MM.1S (cell line): ENCODE data around the gene ACVR1.

ENCODE experiments used
- DNase-seq: peaks from one replicate; pipeline ENCODE4 v3.0.0-alpha.2; 2015
- H2AFZ ChIP-seq: fragments of 300-600 bp; sonication (generic); 2 replicates; pipeline ENCODE4 v1.6.0; 2016; ENCODE audit warnings: antibody characterized with exemption, low read length
- H3F3A ChIP-seq: fragments of 300-600 bp; sonication (generic); 2 replicates; pipeline ENCODE4 v1.6.1; 2016; ENCODE audit warnings: mild to moderate bottlenecking, antibody characterized with exemption, low read length, moderate library complexity, mixed read lengths; ENCODE audit not compliant: insufficient read depth
- H3K27ac ChIP-seq: fragments of 300-600 bp; sonication (generic); 2 replicates; pipeline ENCODE4 v1.5.1; 2016; ENCODE audit warnings: mild to moderate bottlenecking, low read length
- H3K27me3 ChIP-seq: fragments of 300-600 bp; sonication (generic); replicated peaks from 2 replicates; pipeline ENCODE4 v1.6.0; 2016; ENCODE audit warnings: low read length; ENCODE audit not compliant: insufficient read depth
- H3K36me3 ChIP-seq: fragments of 300-600 bp; sonication (generic); replicated peaks from 2 replicates; pipeline ENCODE4 v1.6.1; 2016; ENCODE audit warnings: mild to moderate bottlenecking, low read length, mixed read lengths; ENCODE audit not compliant: insufficient read depth
- H3K4me1 ChIP-seq: fragments of 300-600 bp; sonication (generic); 2 replicates; pipeline ENCODE4 v1.6.1; 2016; ENCODE audit warnings: low read length, mixed read lengths
- H3K4me2 ChIP-seq: fragments of 300-600 bp; sonication (generic); 2 replicates; pipeline ENCODE4 v1.6.0; 2016; ENCODE audit warnings: low read depth, low read length
- H3K4me3 ChIP-seq: fragments of 300-600 bp; sonication (generic); 2 replicates; pipeline ENCODE4 v1.5.1; 2016; ENCODE audit warnings: low read length, mixed read lengths
- H3K79me2 ChIP-seq: fragments of 300-600 bp; sonication (generic); 2 replicates; pipeline ENCODE4 v1.6.1; 2016; ENCODE audit warnings: mixed run types, low read length, mixed read lengths
- H3K9ac ChIP-seq: fragments of 300-600 bp; sonication (generic); 2 replicates; pipeline ENCODE4 v1.6.1; 2016; ENCODE audit warnings: low read length, mixed read lengths
- H3K9me2 ChIP-seq: fragments of 300-600 bp; sonication (generic); replicated peaks from 2 replicates; pipeline ENCODE4 v1.6.1; 2016; ENCODE audit warnings: mild to moderate bottlenecking, low read length, mixed read lengths; ENCODE audit not compliant: insufficient read depth
- H3K9me3 ChIP-seq: fragments of 300-600 bp; sonication (generic); replicated peaks from 2 replicates; pipeline ENCODE4 v1.6.1; 2016; ENCODE audit warnings: mild to moderate bottlenecking, low read length, mixed read lengths; ENCODE audit not compliant: insufficient read depth
- H4K20me1 ChIP-seq: fragments of 300-600 bp; sonication (generic); 2 replicates; pipeline ENCODE4 v1.6.1; 2016; ENCODE audit warnings: mild to moderate bottlenecking, low read length, moderate library complexity, mixed read lengths; ENCODE audit not compliant: insufficient read depth
- CTCF ChIP-seq: fragments of 300-600 bp; sonication (generic); IDR thresholded peaks from 2 replicates; pipeline ENCODE4 v1.5.1; 2016; ENCODE audit warnings: antibody characterized with exemption, low read length, mixed read lengths
- EZH2 ChIP-seq: fragments of 300-600 bp; sonication (generic); optimal IDR thresholded peaks from 2 replicates; pipeline ENCODE3; 2017; ENCODE audit warnings: low read depth, mild to moderate bottlenecking, antibody characterized with exemption, low read length, mixed read lengths
- EZH2phosphoT487 ChIP-seq: fragments of 300-600 bp; sonication (generic); IDR thresholded peaks from 2 replicates; pipeline ENCODE4 v1.6.1; 2018; ENCODE audit warnings: antibody characterized with exemption, low read length

ACVR1 gene

GRCh38 chr2:157803952-157804351 lies 72.2 kb downstream of the ACVR1 start:
- Histone ChIP-seq H3K9me3 (no peaks in the 10 kb centered on the region), H3K4me2 (no peak overlapping the region), H3K9ac (no peak overlapping the region), H3F3A (no peaks in the 10 kb centered on the region), H3K4me1 (no peaks in the 10 kb centered on the region), H3K79me2 (no peaks in the 10 kb centered on the region), H3K9me2 (no peaks in the 10 kb centered on the region), H3K36me3 (no peaks in the 10 kb centered on the region), H2AFZ (no peak overlapping the region), H3K27me3 (no peaks in the 10 kb centered on the region), H3K4me3 (no peak overlapping the region), H4K20me1 (no peaks in the 10 kb centered on the region), H3K27ac (no peak overlapping the region)
- TF ChIP-seq CTCF (no peak), EZH2phosphoT487 (no peak), EZH2 (no peak)
- no peak for DNase-seq

- H3K36me3 ChIP-seq = no peaks in the 10 kb centered on the region
- H3K27me3 ChIP-seq = no peaks in the 10 kb centered on the region
- H3K9me3 ChIP-seq = no peaks in the 10 kb centered on the region
- H4K20me1 ChIP-seq = no peaks in the 10 kb centered on the region
- no peak for DNase-seq
- H2AFZ ChIP-seq = no peak overlapping the region
- no peak overlapping the region for H3K4me3 ChIP-seq
- H3K4me2 ChIP-seq = no peak overlapping the region
- no peaks in the 10 kb centered on the region for H3K79me2 ChIP-seq
- H3K9me2 ChIP-seq = no peaks in the 10 kb centered on the region
- no peaks in the 10 kb centered on the region for H3F3A ChIP-seq
- TF ChIP-seq CTCF (no peak), EZH2phosphoT487 (no peak), EZH2 (no peak)
- H3K4me1 ChIP-seq = no peaks in the 10 kb centered on the region
- H3K27ac ChIP-seq = no peak overlapping the region
- no peak overlapping the region for H3K9ac ChIP-seq
These were observed 72.7 kb downstream of the ACVR1 start for GRCh38 chr2:157803476-157803875.

GRCh38 chr2:157800838-157801495 lies 75.2 kb downstream of the ACVR1 start:
- Histone ChIP-seq H3K4me2 (no peak overlapping the region), H3F3A (no peaks in the 10 kb centered on the region), H3K9me2 (no peaks in the 10 kb centered on the region), H3K4me1 (no peaks in the 10 kb centered on the region), H2AFZ (no peak overlapping the region), H3K4me3 (no peak overlapping the region), H4K20me1 (no peaks in the 10 kb centered on the region), H3K36me3 (no peaks in the 10 kb centered on the region), H3K27ac (no peak overlapping the region), H3K9ac (no peak overlapping the region), H3K79me2 (no peaks in the 10 kb centered on the region), H3K27me3 (no peaks in the 10 kb centered on the region), H3K9me3 (no peaks in the 10 kb centered on the region)
- TF ChIP-seq EZH2phosphoT487 (no peak), EZH2 (no peak), CTCF (no peak)
- DNase-seq = no peak
